B cell (primary cell): ENCODE results near the gene ACAP2. TPM values are rescaled to one million over a fixed set of nuclear protein-coding genes. Genes with fewer than 3 reads are reported as not detected.

Source experiments
- ATAC-seq: fragments of 200-7000 bp; cut with Tn5 transposase; one replicate; pipeline ENCODE4 v1.10.0; 2021; ENCODE audit warnings: low read depth, mild to moderate bottlenecking, moderate number of reproducible peaks, moderate library complexity
- CTCF ChIA-PET: fragments of 350-600 bp; sonication (Branson Sonifier 250); formaldehyde crosslinking; loops from one replicate; lab custom pipeline; 2021; ENCODE audit warnings: antibody characterized with exemption, inconsistent platforms; lab: Charles Lee
- POLR2A ChIA-PET: fragments of 350-600 bp; sonication (Branson Sonifier 250); formaldehyde crosslinking; loops from one replicate; lab custom pipeline; 2021; ENCODE audit warnings: antibody characterized with exemption; lab: Charles Lee
- DNase-seq: peaks from one replicate; pipeline ENCODE4 v3.0.0; 2013
- H2AFZ ChIP-seq: 2 replicates; pipeline ENCODE4 v1.6.1; 2012; ENCODE audit warnings: mild to moderate bottlenecking, low read depth, low read length; ENCODE audit not compliant: insufficient read depth, poor library complexity, severe bottlenecking
- H3K27ac ChIP-seq, 2 donors: 1 replicate in 1 of 2; 2 replicates in 1 of 2; pipeline ENCODE4 v1.5.1; 2012 to 2013; ENCODE audit warnings: low read length in 2 of 2, mild to moderate bottlenecking in 2 of 2, moderate library complexity in 1 of 2
- H3K27me3 ChIP-seq, 4 experiments: fragments of 200-600 bp in 1 of 4; sonication (generic) in 1 of 4; replicated peaks in 1 of 4; 1 replicate in 2 of 4; 2 replicates in 2 of 4; pipeline versions ENCODE4 v1.6.1 to v1.7.0; 2013 to 2016; ENCODE audit warnings: low read length in 3 of 4, mild to moderate bottlenecking in 2 of 4, mixed read lengths in 1 of 4, moderate library complexity in 1 of 4; ENCODE audit not compliant: insufficient read depth in 4 of 4, control insufficient read depth in 3 of 4; ENCODE audit errors: control extremely low read depth in 1 of 4
- H3K36me3 ChIP-seq, 2 experiments: replicated peaks in 1 of 2; 1 replicate in 1 of 2; 2 replicates in 1 of 2; pipeline versions ENCODE4 v1.6.1 to v1.7.1; 2013; ENCODE audit warnings: low read length in 1 of 2; ENCODE audit not compliant: insufficient read depth in 2 of 2, control insufficient read depth in 1 of 2; ENCODE audit errors: control extremely low read depth in 1 of 2, extremely low read depth in 1 of 2
- H3K4me1 ChIP-seq, 2 donors: fragments of 200-600 bp in 1 of 2; sonication (generic) in 1 of 2; 1 replicate in 1 of 2; 2 replicates in 1 of 2; pipeline versions ENCODE4 v1.5.1 to v1.6.1; 2013 to 2017; ENCODE audit warnings: low read length in 2 of 2; ENCODE audit not compliant: control insufficient read depth in 2 of 2, insufficient read depth in 2 of 2
- H3K4me2 ChIP-seq: replicated peaks from 2 replicates; pipeline ENCODE3; 2012; ENCODE audit warnings: mild to moderate bottlenecking, low read depth, low read length; ENCODE audit not compliant: poor library complexity, severe bottlenecking
- H3K4me3 ChIP-seq, 5 experiments: fragments of 200-600 bp in 1 of 5; sonication (generic) in 1 of 5; 1 replicate in 3 of 5; 2 replicates in 2 of 5; pipeline versions ENCODE4 v1.5.1 to v1.7.0; 2011 to 2016; ENCODE audit warnings: low read length in 4 of 5, mild to moderate bottlenecking in 4 of 5, low read depth in 2 of 5, control low read depth in 1 of 5, moderate library complexity in 1 of 5; ENCODE audit not compliant: insufficient read depth in 1 of 5; ENCODE audit errors: control extremely low read depth in 1 of 5, extremely low read depth in 1 of 5
- H3K79me2 ChIP-seq: fragments of 200-600 bp; sonication (generic); one replicate; pipeline ENCODE4 v1.6.0; 2016; ENCODE audit warnings: low read length; ENCODE audit not compliant: control insufficient read depth, insufficient read depth
- H3K9ac ChIP-seq: fragments of 200-600 bp; sonication (generic); 2 replicates; pipeline ENCODE4 v1.6.1; 2017; ENCODE audit warnings: mild to moderate bottlenecking, low read length, moderate library complexity
- H3K9me3 ChIP-seq, 3 donors: one replicate each; pipeline versions ENCODE4 v1.6.1 to v1.7.1; 2013; ENCODE audit warnings: low read length in 2 of 3; ENCODE audit not compliant: control insufficient read depth in 2 of 3, insufficient read depth in 1 of 3; ENCODE audit errors: control extremely low read depth in 1 of 3
- H4K20me1 ChIP-seq: 2 replicates; pipeline ENCODE4 v1.6.0; 2012; ENCODE audit warnings: mild to moderate bottlenecking, low read length; ENCODE audit not compliant: insufficient read depth, control insufficient read depth, poor library complexity, severe bottlenecking
- H3K27ac Mint-ChIP-seq: one replicate; pipeline ENCODE4 v1.8.0; 2021; ENCODE audit warnings: mixed read lengths
- H3K27me3 Mint-ChIP-seq: one replicate; pipeline ENCODE4 v1.8.0; 2021; ENCODE audit warnings: mixed read lengths
- H3K4me1 Mint-ChIP-seq: one replicate; pipeline ENCODE4 v1.8.0; 2021; ENCODE audit warnings: mixed read lengths
- H3K4me3 Mint-ChIP-seq: one replicate; pipeline ENCODE4 v1.8.0; 2021; ENCODE audit warnings: mixed read lengths
- H3K9me3 Mint-ChIP-seq: one replicate; pipeline ENCODE4 v1.8.0; 2022; ENCODE audit warnings: mixed read lengths; ENCODE audit not compliant: insufficient read depth
- CTCF ChIP-seq: fragments of 200-600 bp; IDR thresholded peaks from one replicate; pipeline ENCODE4 v1.8.0; 2022; ENCODE audit warnings: antibody characterized with exemption, mild to moderate bottlenecking
- EZH2 ChIP-seq: IDR thresholded peaks from 2 replicates; pipeline ENCODE4 v1.6.1; 2012; ENCODE audit warnings: borderline replicate concordance, low read depth, mild to moderate bottlenecking, moderate library complexity, low read length; ENCODE audit not compliant: insufficient read depth, poor library complexity, severe bottlenecking
- WGBS: methylation state at CpG from one replicate; pipeline ENCODE4 v1.1.5; 2013; ENCODE audit warnings: missing lambda C conversion rate; ENCODE audit not compliant: insufficient coverage; 5-methylcytosine and 5-hydroxymethylcytosine counted together
- intact Hi-C: fragments of 100-400 bp; cut with micrococcal nuclease; formaldehyde crosslinking; loops from one replicate; pipeline ENCODE4 v1.10.0; 2022
- polyA plus RNA-seq: library from polyadenylated mRNA; depleted of rRNA; stranded (reverse); fragments of >200 nt; gene quantifications from 2 replicates; pipeline ENCODE4 v1.2.3, GENCODE V29; 2012
- total RNA-seq, 2 donors: library from RNA; stranded (reverse); fragments of 120-200 nt in 1 of 2; gene quantifications; 1 replicate in 1 of 2; 2 replicates in 1 of 2; pipeline versions ENCODE4 v1.2.3 to v1.2.4, GENCODE V29; 2013 to 2022

ACAP2 gene
- total and polyA plus RNA-seq, 2 donors (not counting 1 experiment from before 2014, with no cell fraction given): 18.6 to 113 TPM

- Histone ChIP-seq H3K9me3 (no peaks in the 10 kb centered on the region), H4K20me1 (no peaks in the 10 kb centered on the region), H3K36me3 (no peaks in the 10 kb centered on the region), H3K27ac (no peak overlapping the region), H3K9ac (no peak overlapping the region), H2AFZ (no peak overlapping the region), H3K27me3 (no peaks in the 10 kb centered on the region), H3K79me2 (peaks cover 9% of the 10 kb centered on the region), H3K4me1 (peaks cover 15 to 19% of the 10 kb centered on the region in 2 donors), H3K4me3 (no peak overlapping the region), H3K4me2 (no peak overlapping the region)
- Mint-ChIP-seq H3K27ac (no peak overlapping the region), H3K27me3 (no peaks in the 10 kb centered on the region), H3K4me1 (peaks cover 10% of the 10 kb centered on the region), H3K4me3 (no peak overlapping the region), H3K9me3 (no peaks in the 10 kb centered on the region)
- DNase-seq (no peak), ATAC-seq (no peak)
- intact Hi-C loops: no loop called here
- TF ChIP-seq CTCF: no peak
- TF ChIP-seq EZH2: no peak
- ChIA-PET POLR2A (no interaction called here), CTCF (interaction anchor here (1.9 to 3.9 kb wide), 3 partner anchors 576 to 581 kb away, joined by 5 to 68 read pairs (median 6); no protein-coding TSS in a partner anchor)
- WGBS: 96% methylated on average over 10 of the region's 10 CpGs
Observed at GRCh38 chr3:195263925-195264600, 178.8 kb downstream of the ACAP2 start.

GRCh38 chr3:195263193-195263924 lies 179.5 kb downstream of the ACAP2 start:
- CTCF ChIA-PET: interaction anchor here (0.5 to 3.9 kb wide), 8 partner anchors 7 to 592 kb away, joined by 3 to 68 read pairs (median 12); partner anchors contain the start of genes LSG1 and XXYLT1
- Histone ChIP-seq H3K27me3 (no peaks in the 10 kb centered on the region), H3K4me2 (no peak overlapping the region), H3K27ac (no peak overlapping the region), H3K79me2 (peaks cover 9% of the 10 kb centered on the region), H4K20me1 (no peaks in the 10 kb centered on the region), H2AFZ (no peak overlapping the region), H3K36me3 (no peaks in the 10 kb centered on the region), H3K9me3 (no peaks in the 10 kb centered on the region), H3K4me3 (no peak overlapping the region), H3K4me1 (peaks cover 16 to 23% of the 10 kb centered on the region in 2 donors), H3K9ac (no peak overlapping the region)
- ATAC-seq (no peak), DNase-seq (no peak)
- Mint-ChIP-seq H3K4me1 (peaks cover 14% of the 10 kb centered on the region), H3K4me3 (no peak overlapping the region), H3K9me3 (no peaks in the 10 kb centered on the region), H3K27ac (no peak overlapping the region), H3K27me3 (no peaks in the 10 kb centered on the region)
- intact Hi-C loops: no loop called here
- POLR2A ChIA-PET: no interaction called here
- TF ChIP-seq EZH2: no peak
- TF ChIP-seq CTCF: no peak
- WGBS: 82% methylated on average over 9 of the region's 11 CpGs
